ENCODE data around the gene TRIM9.

Gene TRIM9

GRCh38 chr14:51058382-51058781, 36.5 kb downstream of the TRIM9 start:
- no peak for DNase-seq (ENCODE audit: low read depth in 2 of 2)

GRCh38 chr14:51056421-51056820, 38.5 kb downstream of the TRIM9 start:
- no peak for DNase-seq (ENCODE audit: low read depth in 2 of 2)

- DNase-seq (ENCODE audit: low read depth in 2 of 2) = no peak
Measured at GRCh38 chr14:51053157-51053556, 41.7 kb downstream of the TRIM9 start.

- no peak for DNase-seq (ENCODE audit: low read depth in 2 of 2)
Measured at GRCh38 chr14:51044961-51045360, 49.9 kb downstream of the TRIM9 start.

GRCh38 chr14:51041883-51042282, 53.0 kb downstream of the TRIM9 start:
- DNase-seq (ENCODE audit: low read depth in 2 of 2) = no peak

GRCh38 chr14:51041108-51041531, 53.8 kb downstream of the TRIM9 start:
- DNase-seq (ENCODE audit: low read depth in 2 of 2) = no peak

- no peak for DNase-seq (ENCODE audit: low read depth in 2 of 2)
Measured at GRCh38 chr14:51039252-51039651, 55.7 kb downstream of the TRIM9 start.

- no peak for DNase-seq (ENCODE audit: low read depth in 2 of 2)
Measured at GRCh38 chr14:51035611-51036192, 59.2 kb downstream of the TRIM9 start.

- DNase-seq (ENCODE audit: low read depth in 2 of 2) = no peak
Measured at GRCh38 chr14:51028851-51029754, 65.8 kb downstream of the TRIM9 start.

GRCh38 chr14:51028361-51028760, 66.5 kb downstream of the TRIM9 start:
- no peak for DNase-seq (ENCODE audit: low read depth in 2 of 2)

GRCh38 chr14:51024377-51024776, 70.5 kb downstream of the TRIM9 start:
- DNase-seq (ENCODE audit: low read depth in 2 of 2) = no peak

GRCh38 chr14:51023964-51024363, 70.9 kb downstream of the TRIM9 start:
- DNase-seq (ENCODE audit: low read depth in 2 of 2) = no peak

- DNase-seq (ENCODE audit: low read depth in 2 of 2) = no peak
Measured at GRCh38 chr14:51022769-51023168, 72.1 kb downstream of the TRIM9 start.

- no peak for DNase-seq (ENCODE audit: low read depth in 2 of 2)
Measured at GRCh38 chr14:51020024-51020710, 74.7 kb downstream of the TRIM9 start.

GRCh38 chr14:51019089-51019488, 75.8 kb downstream of the TRIM9 start:
- no peak for DNase-seq (ENCODE audit: low read depth in 2 of 2)

- no peak for DNase-seq (ENCODE audit: low read depth in 2 of 2)
Measured at GRCh38 chr14:51018521-51018920, 76.4 kb downstream of the TRIM9 start.

- DNase-seq (ENCODE audit: low read depth in 2 of 2) = no peak
Measured at GRCh38 chr14:51014625-51015024, 80.3 kb downstream of the TRIM9 start.

- DNase-seq (ENCODE audit: low read depth in 2 of 2) = no peak
Measured at GRCh38 chr14:51014086-51014485, 80.8 kb downstream of the TRIM9 start.

- no peak for DNase-seq (ENCODE audit: low read depth in 2 of 2)
Measured at GRCh38 chr14:51012055-51012454, 82.8 kb downstream of the TRIM9 start.

GRCh38 chr14:51008446-51008845, 86.5 kb downstream of the TRIM9 start:
- DNase-seq (ENCODE audit: low read depth in 2 of 2) = no peak

GRCh38 chr14:51006781-51007211, 88.1 kb downstream of the TRIM9 start:
- no peak for DNase-seq (ENCODE audit: low read depth in 2 of 2)

GRCh38 chr14:51006324-51006723, 88.6 kb downstream of the TRIM9 start:
- no peak for DNase-seq (ENCODE audit: low read depth in 2 of 2)
